HG03045 (cell line): Measurements from ENCODE around the gene ARHGAP22.

Experiments used
- ATAC-seq: cut with Tn5 transposase; IDR thresholded peaks from one replicate; pipeline ENCODE4 v1.9.1; 2021; ENCODE audit warnings: mild to moderate bottlenecking, moderate library complexity; ENCODE audit not compliant: unreplicated experiment

Gene ARHGAP22

DNA sequence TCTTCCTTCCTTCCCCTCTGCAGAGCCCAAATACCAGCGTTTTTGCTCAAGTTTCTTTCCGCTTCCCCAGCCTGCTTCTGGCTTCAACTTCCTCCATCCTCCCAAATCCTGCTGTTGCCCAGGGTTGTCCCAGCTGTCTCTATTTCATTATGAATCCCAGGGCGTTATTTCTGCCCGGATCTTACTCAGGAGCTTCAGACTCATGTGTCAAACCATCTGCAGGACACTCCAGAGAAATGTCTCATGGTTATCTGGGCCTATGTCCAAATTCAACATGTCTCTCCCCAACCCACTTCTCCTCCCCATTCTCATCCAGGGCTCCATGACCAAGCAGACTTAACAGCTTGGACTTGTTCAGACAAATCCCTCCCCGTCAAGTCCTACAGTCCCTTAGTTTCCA is 15.6 kb downstream of the ARHGAP22 start:
- ATAC-seq, result no peak

DNA sequence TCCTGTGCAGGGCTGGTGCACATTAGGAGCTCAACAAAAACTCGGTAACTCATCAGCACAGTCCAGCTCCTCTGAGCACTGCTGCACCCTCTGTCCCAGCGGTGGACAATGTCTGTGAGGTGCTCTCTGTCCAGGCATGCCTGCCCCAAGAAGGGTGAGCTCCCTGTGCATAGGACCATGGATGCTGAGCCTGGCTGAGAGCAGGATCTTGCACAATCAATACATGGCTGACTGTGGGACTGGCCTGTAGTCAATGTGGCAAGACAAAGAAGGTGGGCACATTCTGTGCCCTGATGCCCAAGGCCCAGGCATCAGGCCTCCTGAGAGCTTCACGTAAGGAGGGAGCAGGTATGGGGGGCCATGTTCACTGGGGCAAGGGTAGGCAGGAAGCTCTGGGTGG is 17.1 kb downstream of the ARHGAP22 start:
- no peak for ATAC-seq

GRCh38 chr10:48587101-48587500 is 17.8 kb downstream of the ARHGAP22 start:
- no peak for ATAC-seq

- ATAC-seq, result no peak
Measured at GRCh38 chr10:48582970-48583369, 21.9 kb downstream of the ARHGAP22 start.

DNA sequence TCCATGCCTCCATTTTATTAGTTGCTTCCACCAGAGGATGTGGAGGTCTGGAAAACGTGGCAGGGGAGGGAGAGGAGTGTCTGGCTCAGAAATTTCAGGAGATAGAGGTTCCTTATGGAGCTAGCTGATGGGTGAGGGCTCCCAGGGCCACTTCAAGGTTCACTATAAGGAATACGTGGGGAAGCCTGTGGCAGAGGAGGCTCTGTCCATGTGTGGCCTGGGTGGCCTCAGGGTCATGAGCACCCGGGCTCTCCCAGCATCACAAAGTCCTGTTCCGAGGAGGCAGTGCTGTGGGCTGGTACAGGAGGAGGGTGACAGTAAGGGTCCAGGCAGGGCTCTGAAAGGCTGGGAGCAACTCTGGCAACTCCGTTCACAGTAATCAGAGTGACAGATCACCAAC is 24.6 kb downstream of the ARHGAP22 start:
- ATAC-seq, result no peak

GRCh38 chr10:48579251-48579960 is 25.5 kb downstream of the ARHGAP22 start:
- ATAC-seq, result no peak

DNA sequence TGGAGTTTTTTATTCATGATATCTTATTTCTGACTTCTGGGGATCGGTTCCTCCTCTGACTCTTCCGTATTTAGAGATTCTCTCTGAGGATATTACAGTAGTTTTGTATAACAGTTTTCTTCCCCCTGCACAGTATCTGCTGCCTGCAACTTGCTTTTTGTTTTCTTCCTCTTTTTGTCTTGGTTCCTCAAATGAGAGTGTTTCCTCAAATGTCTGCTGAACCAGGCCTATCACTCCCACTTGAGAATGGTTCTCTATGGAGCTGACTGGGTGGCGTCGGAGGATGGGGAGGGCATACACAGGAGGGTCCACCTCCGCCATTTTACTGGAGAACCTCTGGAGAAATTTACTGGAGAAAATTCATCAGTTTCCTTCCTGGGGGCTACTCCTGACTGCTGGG is 27.7 kb downstream of the ARHGAP22 start:
- ATAC-seq, result no peak

- ATAC-seq, result no peak
Measured at GRCh38 chr10:48576501-48576900, 28.4 kb downstream of the ARHGAP22 start.

DNA sequence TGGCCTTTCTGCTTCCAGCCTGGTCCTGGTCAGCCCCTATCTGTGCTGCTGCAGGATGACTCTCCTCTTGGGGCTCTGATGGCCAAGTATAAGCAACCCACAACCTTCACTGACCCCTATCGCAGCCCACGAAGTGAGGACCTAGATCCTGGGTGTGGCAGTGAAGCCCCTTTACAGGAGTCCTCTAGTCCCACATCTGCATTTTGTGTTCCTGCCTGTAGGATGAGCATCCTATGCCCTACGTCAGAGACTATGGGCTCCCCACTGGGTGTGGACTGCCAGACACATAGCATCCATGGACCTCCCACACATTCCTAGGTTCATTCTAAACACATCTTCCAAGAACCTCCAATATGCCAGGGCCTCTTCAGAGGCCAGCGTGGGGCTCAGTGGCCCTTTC is 29.0 kb downstream of the ARHGAP22 start:
- no peak for ATAC-seq

DNA sequence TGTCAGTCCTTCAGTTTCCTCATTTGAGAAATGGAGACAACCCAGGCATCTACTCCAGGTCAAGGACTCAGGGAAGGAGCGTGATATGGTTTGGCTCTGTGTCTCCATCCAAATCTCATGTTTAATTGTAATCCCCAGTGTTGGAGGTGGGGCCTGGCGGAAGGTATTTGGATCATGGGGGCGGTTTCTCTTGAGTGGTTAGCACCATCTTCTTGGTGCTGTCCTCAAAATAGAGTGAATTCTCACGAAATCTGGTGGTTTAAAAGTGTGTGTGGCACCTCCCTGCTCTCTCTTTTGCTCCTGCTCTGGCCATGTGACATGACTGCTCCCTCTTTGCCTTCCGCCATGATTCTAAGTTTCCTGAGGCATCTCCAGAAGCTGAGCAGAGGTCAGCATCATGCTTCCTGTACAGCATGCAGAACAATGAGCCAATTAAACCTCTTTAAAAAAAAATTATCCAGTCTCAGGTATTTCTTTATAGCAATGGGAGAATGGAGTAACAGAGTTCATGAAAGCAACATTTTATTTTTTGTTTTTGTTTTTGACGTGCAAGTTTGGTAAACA is 30.0 kb downstream of the ARHGAP22 start:
- ATAC-seq, result no peak

GRCh38 chr10:48574322-48574796 is 30.5 kb downstream of the ARHGAP22 start:
- ATAC-seq, result no peak

GRCh38 chr10:48573045-48573444 is 31.8 kb downstream of the ARHGAP22 start:
- no peak for ATAC-seq

- ATAC-seq, result no peak
Measured at GRCh38 chr10:48572414-48572813, 32.5 kb downstream of the ARHGAP22 start.

DNA sequence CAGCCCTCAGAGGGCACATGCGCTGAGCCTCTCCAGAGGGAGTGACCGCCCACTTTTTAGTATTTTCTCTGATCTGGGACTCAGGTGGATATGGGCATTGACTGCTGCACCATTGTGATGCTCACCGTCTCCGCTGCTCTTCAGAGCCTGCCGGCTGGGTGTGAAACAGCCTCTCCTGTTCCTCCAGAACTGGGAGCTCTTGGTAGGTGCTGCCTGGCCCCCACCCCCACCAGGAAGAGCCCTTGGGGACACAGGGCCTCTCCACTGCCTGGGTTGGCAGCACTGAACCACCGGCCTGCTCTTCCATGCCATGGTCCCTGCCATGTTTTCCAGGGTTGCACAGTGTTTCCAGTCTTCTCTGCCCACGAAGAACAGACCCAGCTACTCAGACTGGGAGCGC is 36.3 kb downstream of the ARHGAP22 start:
- no peak for ATAC-seq

- ATAC-seq, result no peak
Measured at GRCh38 chr10:48568131-48568530, 36.7 kb downstream of the ARHGAP22 start.

DNA sequence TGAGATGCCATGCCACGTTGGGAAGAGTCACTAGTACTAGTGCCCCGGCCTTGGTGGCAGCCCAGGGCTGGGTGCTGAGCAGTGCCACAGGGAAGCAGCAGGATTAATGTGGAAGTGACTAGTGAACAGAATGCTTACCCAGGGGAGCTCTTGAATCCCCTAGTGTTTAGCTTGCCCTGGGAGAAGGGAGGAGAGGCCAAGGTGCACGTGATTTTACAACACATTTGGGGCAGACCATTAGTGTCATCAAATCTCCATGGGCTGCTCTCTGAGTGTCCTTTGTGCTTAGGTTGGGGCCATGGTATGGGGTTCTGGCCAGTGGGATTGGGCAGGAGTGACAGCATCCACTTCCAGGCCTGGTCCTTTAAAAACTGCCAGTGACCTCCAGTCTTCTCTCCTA is 37.5 kb downstream of the ARHGAP22 start:
- no peak for ATAC-seq

DNA sequence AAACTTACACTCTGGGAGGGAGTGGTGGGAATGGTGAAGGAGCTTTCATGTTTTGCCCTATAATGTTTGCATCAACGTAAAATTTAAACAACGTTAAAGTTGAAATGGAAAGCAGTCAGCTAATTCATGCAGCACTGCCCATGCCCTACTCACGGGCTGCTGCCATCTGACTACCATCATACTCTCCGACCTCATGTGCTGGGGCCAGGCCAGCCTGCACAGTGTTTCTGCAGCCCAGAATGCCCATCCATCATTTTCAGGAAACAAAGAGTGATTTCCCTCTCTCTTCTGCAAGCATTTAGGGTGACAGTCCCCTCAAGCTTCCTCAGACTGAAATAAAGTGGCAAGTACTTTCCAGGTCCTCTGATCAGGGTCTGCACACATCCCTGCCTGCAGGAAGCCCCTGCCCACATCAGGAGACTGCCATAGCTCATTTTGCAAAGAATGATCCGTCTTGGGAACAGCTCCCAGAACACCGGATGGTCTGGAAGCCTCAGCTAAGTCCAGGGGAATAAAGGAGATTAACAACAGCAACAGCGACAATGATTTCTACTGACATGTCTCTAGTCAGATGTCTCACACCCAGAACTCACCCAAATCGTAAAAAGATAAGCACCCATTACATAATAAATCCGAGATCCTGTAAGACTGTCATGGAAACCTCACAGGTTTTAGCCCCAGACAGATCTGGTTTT is 40.3 kb downstream of the ARHGAP22 start:
- ATAC-seq, result no peak

DNA sequence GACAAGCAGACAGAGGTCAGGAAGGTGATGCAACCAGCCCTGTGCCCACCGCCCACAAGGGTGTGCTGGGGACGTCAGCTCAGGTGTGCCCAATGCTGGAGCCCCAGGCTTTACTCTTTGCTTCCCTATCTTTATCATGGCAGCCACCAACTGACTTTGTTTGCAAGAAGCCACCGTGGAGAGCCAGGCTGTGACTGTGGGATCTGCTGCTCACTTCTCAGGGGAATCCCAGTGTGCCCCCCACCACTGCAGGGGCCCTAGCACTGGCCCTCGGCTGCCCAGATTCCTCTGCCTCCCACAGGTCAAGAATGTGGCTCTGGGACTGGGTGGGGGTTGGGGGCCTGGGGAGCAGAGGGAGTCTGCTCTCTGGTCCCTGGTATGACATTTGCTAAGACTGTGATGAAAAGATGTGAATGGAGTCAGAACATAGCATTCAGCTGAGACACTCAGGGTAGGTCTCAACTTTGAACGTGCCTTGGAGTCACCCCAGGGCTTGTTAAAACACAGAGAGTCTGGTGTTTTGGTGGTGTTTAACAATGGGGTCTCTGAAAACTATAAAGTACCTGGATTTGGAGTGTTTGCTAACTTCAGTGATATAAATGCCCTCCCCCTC is 47.3 kb downstream of the ARHGAP22 start:
- ATAC-seq, result no peak

DNA sequence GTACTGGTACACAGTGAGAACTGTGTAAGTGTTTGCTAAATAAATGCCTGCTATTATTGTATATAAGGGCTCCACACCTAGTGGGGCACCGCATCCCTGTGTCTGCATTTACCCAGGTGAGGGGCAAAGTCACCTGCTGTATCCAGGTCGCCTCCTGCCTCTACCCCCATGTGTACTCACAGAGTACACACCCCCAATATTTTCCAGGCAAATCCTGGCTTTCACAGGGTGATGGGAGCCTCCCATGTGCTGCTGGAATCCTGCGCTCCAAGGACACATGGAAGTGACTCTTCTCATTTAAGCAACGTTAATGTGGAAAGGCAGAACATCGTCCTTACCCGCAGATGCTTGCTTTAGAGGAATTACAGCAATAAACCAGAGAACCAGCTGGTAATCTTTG is 48.2 kb downstream of the ARHGAP22 start:
- no peak for ATAC-seq

DNA sequence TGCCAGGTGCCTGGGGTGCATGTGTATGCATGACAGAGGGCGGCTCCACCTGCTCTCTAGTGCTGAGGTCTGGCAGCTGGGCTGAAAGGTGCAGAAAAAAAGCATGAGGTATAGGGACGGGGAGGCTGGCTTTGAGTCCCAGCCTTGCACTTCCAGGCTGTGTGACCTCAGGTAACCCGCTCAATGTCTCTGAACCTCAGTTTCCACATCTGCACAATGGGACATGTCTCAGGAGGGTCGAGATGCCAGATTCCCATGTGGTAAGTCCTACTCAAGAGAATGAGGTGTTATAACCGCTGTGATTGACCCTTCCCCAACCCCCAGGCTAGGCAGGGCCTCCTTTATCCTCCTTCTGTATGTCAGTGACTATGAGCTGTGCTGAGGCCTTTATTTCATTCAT is 48.8 kb downstream of the ARHGAP22 start:
- ATAC-seq, result no peak

DNA sequence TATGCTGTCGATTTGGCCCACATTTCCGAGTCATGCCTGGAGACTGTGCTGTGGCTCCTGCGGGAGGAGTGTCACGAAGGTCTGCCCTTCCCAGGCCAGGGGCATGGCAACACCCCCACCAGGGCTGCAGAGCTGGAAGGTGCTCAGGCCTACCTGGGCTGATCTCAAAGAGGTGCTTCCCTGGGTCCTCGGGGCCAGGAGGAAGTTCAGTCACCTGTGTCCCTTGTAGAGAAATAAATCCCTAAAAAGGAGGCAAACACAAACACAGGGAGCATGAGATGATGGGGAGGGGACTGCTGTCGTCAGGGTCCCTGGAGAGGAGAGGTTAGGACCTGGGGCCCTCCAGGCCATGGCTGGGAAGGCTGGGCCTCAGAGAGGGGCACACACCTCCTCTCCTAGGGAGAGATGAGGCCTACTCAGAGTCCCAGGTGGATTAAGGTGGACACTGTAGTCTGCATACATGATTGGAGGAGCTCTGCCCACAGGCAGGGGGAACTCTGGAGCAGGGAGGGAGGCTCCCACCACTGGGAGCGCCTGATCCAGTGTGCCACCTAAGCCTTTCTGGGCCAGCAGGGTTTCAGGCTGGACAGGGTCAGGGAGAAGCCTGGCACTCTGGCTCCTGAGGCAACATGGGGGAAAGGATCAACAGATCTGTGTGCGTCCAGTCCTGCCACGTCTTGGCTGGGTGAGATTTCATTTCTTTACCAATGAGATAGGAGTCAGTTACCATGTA is 49.4 kb downstream of the ARHGAP22 start:
- ATAC-seq, result no peak
